ENCODE data around the gene LMBRD2. TPM values are rescaled to one million over a fixed set of nuclear protein-coding genes. Genes with fewer than 3 reads are reported as not detected.
A peak's percentile ranks its signal among the peaks of the same experiment; 100 is the strongest.

The LMBRD2 gene
- total and polyA plus RNA-seq, 7 experiments from 2014 or later = 4.1 to 17.1 (median 7.9) TPM

DNA sequence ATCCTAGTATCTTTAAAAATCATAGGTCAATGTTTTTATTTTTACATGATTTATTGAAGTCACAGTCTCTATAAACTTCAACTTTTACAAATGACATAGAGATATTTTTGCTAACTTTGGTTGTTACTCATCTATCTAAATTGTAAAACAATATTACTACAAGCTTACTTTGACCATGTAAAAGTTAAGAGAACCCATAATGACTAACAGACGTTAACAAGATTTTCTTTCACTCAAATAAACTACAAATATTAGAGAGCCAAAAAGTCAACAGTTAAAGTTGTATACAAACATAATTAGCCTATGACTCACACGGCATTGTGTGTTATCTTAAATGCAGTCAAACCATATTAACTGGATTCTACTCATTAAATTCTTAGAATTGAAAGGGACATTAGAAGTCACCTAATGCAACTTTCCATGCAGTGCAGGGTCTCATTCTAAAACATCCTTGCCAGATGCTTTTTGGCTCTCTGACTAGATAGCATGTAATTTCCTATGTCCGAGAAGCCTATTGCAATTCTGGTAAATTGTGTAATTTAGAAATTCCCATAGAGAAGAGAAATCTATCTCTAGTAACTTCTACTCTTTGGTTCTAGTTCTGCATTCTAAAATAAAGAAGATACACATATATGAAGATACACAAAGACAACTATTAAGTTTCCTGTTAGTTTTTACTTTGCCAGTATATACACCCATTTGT lies 42.8 kb downstream of the LMBRD2 start:
- Mint-ChIP-seq H3K4me1 (peaks cover 0 to 1% (median 0%) of the 10 kb centered on the region in 7 donors), H3K9me3 (no peaks in the 10 kb centered on the region), H3K27me3 (no peaks in the 10 kb centered on the region), H3K4me3 (no peak overlapping the region), H3K36me3 (peaks cover 27 to 72% (median 54%) of the 10 kb centered on the region in 5 donors), H3K27ac (no peak overlapping the region)
- no peaks in the 10 kb centered on the region for H3K4me1 ChIP-seq (ENCODE audit: control insufficient read depth in 2 of 2, insufficient read depth in 2 of 2, low read length in 2 of 2)
- intact Hi-C loops (cut with micrococcal nuclease) = no loop called here
- no peaks in the 10 kb centered on the region for H3K9me3 ChIP-seq (ENCODE audit: control insufficient read depth in 2 of 3, low read length in 3 of 3)
- no peak for DNase-seq
- no peak overlapping the region for H3K4me3 ChIP-seq (ENCODE audit: low read length)
- no peak overlapping the region for H3K27ac ChIP-seq (ENCODE audit: low read depth, low read length)
- POLR2A ChIA-PET = no interaction called here
- CTCF ChIA-PET = no interaction called here
- H3K36me3 ChIP-seq (ENCODE audit: control insufficient read depth in 2 of 3, insufficient read depth in 3 of 3, low read length in 3 of 3) = peaks cover 0 to 59% (median 11%) of the 10 kb centered on the region in 3 experiments
- no peaks in the 10 kb centered on the region for H3K27me3 ChIP-seq (ENCODE audit: control insufficient read depth in 2 of 2, insufficient read depth in 2 of 2, low read length in 2 of 2)
- no peak for ATAC-seq

DNA sequence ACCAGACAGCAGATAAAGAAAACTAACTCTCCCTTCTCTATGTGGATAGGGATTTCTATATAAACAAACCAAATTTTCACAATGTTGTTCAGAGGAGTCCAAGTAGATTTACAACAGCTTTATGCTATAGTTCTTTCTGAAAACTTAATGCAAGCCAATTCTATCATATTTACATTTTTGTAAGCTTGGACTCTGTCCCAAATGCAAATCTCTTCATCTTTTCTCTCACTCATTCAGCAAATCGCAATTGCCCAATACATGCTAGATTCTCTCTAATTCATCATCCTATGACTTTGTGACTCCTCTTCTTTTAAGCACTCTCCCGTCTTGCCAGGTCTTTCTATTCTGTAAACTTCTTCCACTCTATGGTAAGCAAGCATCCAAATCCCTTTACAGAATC lies 45.9 kb downstream of the LMBRD2 start:
- peaks cover 0 to 44% (median 7%) of the 10 kb centered on the region in 3 experiments for H3K36me3 ChIP-seq (ENCODE audit: control insufficient read depth in 2 of 3, insufficient read depth in 3 of 3, low read length in 3 of 3)
- CTCF ChIA-PET = no interaction called here
- no peaks in the 10 kb centered on the region for H3K9me3 Mint-ChIP-seq
- peaks cover 29 to 60% (median 43%) of the 10 kb centered on the region in 5 donors for H3K36me3 Mint-ChIP-seq
- POLR2A ChIA-PET = no interaction called here
- H3K4me1 ChIP-seq (ENCODE audit: control insufficient read depth in 2 of 2, insufficient read depth in 2 of 2, low read length in 2 of 2) = no peaks in the 10 kb centered on the region
- intact Hi-C loops (cut with micrococcal nuclease) = no loop called here
- H3K27ac Mint-ChIP-seq = no peak overlapping the region
- no peak for DNase-seq
- no peaks in the 10 kb centered on the region for H3K27me3 ChIP-seq (ENCODE audit: control insufficient read depth in 2 of 2, insufficient read depth in 2 of 2, low read length in 2 of 2)
- no peaks in the 10 kb centered on the region for H3K9me3 ChIP-seq (ENCODE audit: control insufficient read depth in 2 of 3, low read length in 3 of 3)
- peaks cover 0 to 1% (median 0%) of the 10 kb centered on the region in 7 donors for H3K4me1 Mint-ChIP-seq
- no peak overlapping the region for H3K27ac ChIP-seq (ENCODE audit: low read depth, low read length)
- H3K27me3 Mint-ChIP-seq = no peaks in the 10 kb centered on the region
- H3K4me3 ChIP-seq (ENCODE audit: low read length) = no peak overlapping the region
- ATAC-seq = no peak
- no peak overlapping the region for H3K4me3 Mint-ChIP-seq

DNA sequence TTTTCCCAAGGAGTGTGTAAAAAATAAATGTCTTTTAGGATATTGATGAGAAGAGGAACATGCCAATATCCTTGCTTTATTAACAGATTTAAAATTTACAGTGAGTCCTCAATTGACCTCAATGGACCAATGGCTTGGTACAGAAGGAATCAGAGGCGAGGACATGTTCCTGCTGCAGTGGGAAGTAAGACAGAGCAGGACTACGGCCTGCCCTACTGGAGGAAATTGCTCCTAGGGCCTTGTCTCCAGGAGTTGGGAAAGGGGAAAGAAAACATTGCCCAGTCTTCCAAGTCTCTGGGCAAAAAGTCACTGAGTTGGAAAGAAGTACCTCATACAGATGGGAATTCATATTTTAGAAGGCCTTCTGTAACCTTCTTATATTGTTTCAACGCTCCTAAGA lies 51.9 kb downstream of the LMBRD2 start:
- Histone ChIP-seq H3K9me3 (ENCODE audit: control insufficient read depth in 2 of 3, low read length in 3 of 3) (no peaks in the 10 kb centered on the region), H3K36me3 (ENCODE audit: control insufficient read depth in 2 of 3, insufficient read depth in 3 of 3, low read length in 3 of 3) (no peaks in the 10 kb centered on the region), H3K27ac (ENCODE audit: low read depth, low read length) (no peak overlapping the region), H3K27me3 (ENCODE audit: control insufficient read depth in 2 of 2, insufficient read depth in 2 of 2, low read length in 2 of 2) (no peaks in the 10 kb centered on the region), H3K4me1 (ENCODE audit: control insufficient read depth in 2 of 2, insufficient read depth in 2 of 2, low read length in 2 of 2) (no peaks in the 10 kb centered on the region), H3K4me3 (ENCODE audit: low read length) (no peak overlapping the region)
- peaks cover 6 to 30% (median 12%) of the 10 kb centered on the region in 5 donors for H3K36me3 Mint-ChIP-seq
- H3K4me3 Mint-ChIP-seq = no peak overlapping the region
- H3K4me1 Mint-ChIP-seq = no peaks in the 10 kb centered on the region
- CTCF ChIA-PET = no interaction called here
- intact Hi-C loops (cut with micrococcal nuclease) = no loop called here
- H3K9me3 Mint-ChIP-seq = peaks cover 0 to 3% (median 0%) of the 10 kb centered on the region in 11 donors
- DNase-seq = no peak
- no peak for ATAC-seq
- POLR2A ChIA-PET = no interaction called here
- no peaks in the 10 kb centered on the region for H3K27me3 Mint-ChIP-seq
- no peak overlapping the region for H3K27ac Mint-ChIP-seq

DNA sequence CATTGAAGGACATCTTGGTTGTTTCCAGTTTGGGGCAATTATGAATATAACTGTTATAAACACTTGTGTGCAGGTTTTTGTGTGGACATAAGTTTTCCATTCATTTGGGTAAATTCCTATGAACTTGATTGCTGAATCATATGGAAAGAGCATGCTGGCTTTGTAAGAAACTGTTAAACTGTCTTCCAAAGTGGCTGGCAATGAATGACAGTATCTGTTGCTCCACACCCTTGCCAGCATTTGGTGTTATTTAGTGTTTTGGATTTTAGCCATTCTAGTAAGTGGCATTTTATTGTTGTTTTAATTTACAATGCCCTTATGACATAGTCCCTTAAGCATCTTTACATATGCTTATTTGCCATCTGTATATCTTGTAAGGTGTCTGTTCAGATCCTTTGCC lies 55.2 kb downstream of the LMBRD2 start:
- Mint-ChIP-seq H3K36me3 (peaks cover 0 to 11% (median 1%) of the 10 kb centered on the region in 5 donors), H3K27me3 (no peaks in the 10 kb centered on the region), H3K4me1 (no peaks in the 10 kb centered on the region), H3K27ac (no peak overlapping the region), H3K9me3 (peaks cover 0 to 10% (median 4%) of the 10 kb centered on the region in 11 donors), H3K4me3 (no peak overlapping the region)
- ATAC-seq = no peak
- no peaks in the 10 kb centered on the region for H3K27me3 ChIP-seq (ENCODE audit: control insufficient read depth in 2 of 2, insufficient read depth in 2 of 2, low read length in 2 of 2)
- H3K4me3 ChIP-seq (ENCODE audit: low read length) = no peak overlapping the region
- intact Hi-C loops (cut with micrococcal nuclease) = no loop called here
- no peaks in the 10 kb centered on the region for H3K9me3 ChIP-seq (ENCODE audit: control insufficient read depth in 2 of 3, low read length in 3 of 3)
- no peaks in the 10 kb centered on the region for H3K36me3 ChIP-seq (ENCODE audit: control insufficient read depth in 2 of 3, insufficient read depth in 3 of 3, low read length in 3 of 3)
- ChIA-PET POLR2A (no interaction called here), CTCF (no interaction called here)
- H3K27ac ChIP-seq (ENCODE audit: low read depth, low read length) = no peak overlapping the region
- no peaks in the 10 kb centered on the region for H3K4me1 ChIP-seq (ENCODE audit: control insufficient read depth in 2 of 2, insufficient read depth in 2 of 2, low read length in 2 of 2)
- DNase-seq = no peak

DNA sequence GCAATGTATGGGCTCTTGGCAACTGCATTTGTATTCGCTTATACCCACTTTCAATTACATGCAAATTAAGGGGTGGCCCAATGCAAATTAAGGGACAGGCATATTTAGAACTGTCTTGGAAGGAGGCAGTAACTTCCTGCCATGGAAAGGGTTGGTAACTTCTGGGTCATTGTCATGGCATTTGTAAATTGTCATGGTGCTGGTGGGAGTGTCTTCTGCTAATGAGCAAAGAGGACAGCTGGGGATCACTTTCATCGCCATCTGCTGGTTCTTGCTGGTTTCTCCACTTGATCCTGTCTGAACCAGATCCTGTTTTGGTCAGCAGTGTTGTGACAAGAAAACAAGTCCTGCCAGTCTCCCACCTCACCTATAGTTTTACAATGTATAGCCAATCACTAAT lies 61.7 kb downstream of the LMBRD2 start:
- H3K9me3 Mint-ChIP-seq = peaks cover 0 to 26% (median 11%) of the 10 kb centered on the region in 11 donors
- no peaks in the 10 kb centered on the region for H3K36me3 ChIP-seq (ENCODE audit: control insufficient read depth in 2 of 3, insufficient read depth in 3 of 3, low read length in 3 of 3)
- H3K4me3 Mint-ChIP-seq = no peak overlapping the region
- H3K36me3 Mint-ChIP-seq = no peaks in the 10 kb centered on the region
- ChIA-PET POLR2A (interaction anchor here (1.0 kb wide), 1 partner anchor 29 kb away, joined by 3 read pairs; no protein-coding TSS in a partner anchor), CTCF (no interaction called here)
- intact Hi-C loops (cut with micrococcal nuclease) = no loop called here
- no peaks in the 10 kb centered on the region for H3K27me3 ChIP-seq (ENCODE audit: control insufficient read depth in 2 of 2, insufficient read depth in 2 of 2, low read length in 2 of 2)
- H3K27me3 Mint-ChIP-seq = peaks cover 12 to 18% (median 15%) of the 10 kb centered on the region in 5 donors
- no peak overlapping the region for H3K27ac Mint-ChIP-seq
- H3K27ac ChIP-seq (ENCODE audit: low read depth, low read length) = no peak overlapping the region
- no peaks in the 10 kb centered on the region for H3K4me1 Mint-ChIP-seq
- no peak overlapping the region for H3K4me3 ChIP-seq (ENCODE audit: low read length)
- H3K4me1 ChIP-seq (ENCODE audit: control insufficient read depth in 2 of 2, insufficient read depth in 2 of 2, low read length in 2 of 2) = no peaks in the 10 kb centered on the region
- H3K9me3 ChIP-seq (ENCODE audit: control insufficient read depth in 2 of 3, low read length in 3 of 3) = no peaks in the 10 kb centered on the region
- no peak for DNase-seq
- ATAC-seq = peak; percentile 38

DNA sequence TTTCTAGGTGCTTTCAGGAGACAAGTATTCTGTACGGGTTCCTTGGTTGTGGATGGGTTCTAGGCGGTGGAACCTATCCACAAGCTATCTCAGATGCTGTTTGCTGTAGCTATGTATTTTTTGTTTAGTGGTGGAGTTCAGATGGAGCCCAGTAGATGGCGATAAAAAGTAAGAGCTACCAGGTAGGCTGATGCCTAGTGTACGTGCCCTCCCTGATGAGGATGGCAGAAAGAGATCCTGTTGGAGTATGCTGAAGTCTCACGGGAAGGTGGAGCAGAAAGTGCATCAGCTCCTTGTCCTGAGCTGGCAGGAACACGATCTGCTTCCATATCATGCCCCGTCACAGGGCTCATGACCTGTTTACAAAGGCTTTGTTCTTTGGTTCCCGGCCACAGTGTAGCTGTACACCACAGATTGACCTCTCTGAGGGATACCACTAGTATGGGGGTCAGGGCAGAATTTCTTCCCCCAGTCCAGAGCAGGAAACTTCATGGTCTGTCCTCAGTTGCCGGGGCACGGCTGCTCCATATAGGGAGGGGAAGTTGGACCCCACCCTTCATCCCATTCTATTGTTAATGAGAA lies 72.4 kb downstream of the LMBRD2 start:
- ChIA-PET CTCF (interaction anchor here (0.5 to 1.8 kb wide), 14 partner anchors 8 to 1220 kb away, joined by 3 to 10 read pairs (median 3); no protein-coding TSS in a partner anchor), POLR2A (no interaction called here)
- peaks cover 17 to 51% (median 27%) of the 10 kb centered on the region in 5 donors for H3K27me3 Mint-ChIP-seq
- Histone ChIP-seq H3K9me3 (ENCODE audit: control insufficient read depth in 2 of 3, low read length in 3 of 3) (no peaks in the 10 kb centered on the region), H3K27ac (ENCODE audit: low read depth, low read length) (no peak overlapping the region), H3K4me3 (ENCODE audit: low read length) (no peak overlapping the region), H3K27me3 (ENCODE audit: control insufficient read depth in 2 of 2, insufficient read depth in 2 of 2, low read length in 2 of 2) (no peaks in the 10 kb centered on the region), H3K36me3 (ENCODE audit: control insufficient read depth in 2 of 3, insufficient read depth in 3 of 3, low read length in 3 of 3) (no peaks in the 10 kb centered on the region), H3K4me1 (ENCODE audit: control insufficient read depth in 2 of 2, insufficient read depth in 2 of 2, low read length in 2 of 2) (no peaks in the 10 kb centered on the region)
- H3K36me3 Mint-ChIP-seq = peaks cover 0 to 9% (median 0%) of the 10 kb centered on the region in 5 donors
- no peak overlapping the region for H3K27ac Mint-ChIP-seq
- H3K9me3 Mint-ChIP-seq = peaks cover 0 to 10% (median 2%) of the 10 kb centered on the region in 11 donors
- no peaks in the 10 kb centered on the region for H3K4me1 Mint-ChIP-seq
- H3K4me3 Mint-ChIP-seq = no peak overlapping the region
- peak; percentile 82 for ATAC-seq
- intact Hi-C loops (cut with micrococcal nuclease) = loop anchor here in 1 of 2 donors (1.0 to 10.0 kb wide), 5 partner anchors 72 to 616 kb away; partner anchors contain the start of genes LMBRD2 and NADK2
- DNase-seq = peak in 6 of 9 donors; percentile 14 to 36 (median 29)
